Activated B cell treated with CpG ODN at 0.5 μM for 24 hours (primary cell): ENCODE data around the gene ARHGAP21. TPM values are rescaled to one million over a fixed set of nuclear protein-coding genes. Genes with fewer than 3 reads are reported as not detected.

Experiments used
- ATAC-seq: fragments of 200-7000 bp; cut with Tn5 transposase; one replicate; pipeline ENCODE4 v1.10.0; 2021; ENCODE audit warnings: low read depth, mild to moderate bottlenecking, moderate library complexity
- CTCF ChIA-PET: fragments of 350-600 bp; sonication (Branson Sonifier 250); formaldehyde crosslinking; loops from one replicate; lab custom pipeline; 2021; ENCODE audit warnings: antibody characterized with exemption; lab: Charles Lee
- POLR2A ChIA-PET: fragments of 350-600 bp; sonication (Branson Sonifier 250); formaldehyde crosslinking; loops from one replicate; lab custom pipeline; 2021; ENCODE audit warnings: antibody characterized with exemption; lab: Charles Lee
- DNase-seq: peaks from one replicate; pipeline ENCODE4 v3.0.0; 2022
- H3K27ac Mint-ChIP-seq: one replicate; pipeline ENCODE4 v1.8.0; 2020; ENCODE audit warnings: mixed read lengths
- H3K27me3 Mint-ChIP-seq: one replicate; pipeline ENCODE4 v1.8.0; 2021; ENCODE audit warnings: mixed read lengths
- H3K36me3 Mint-ChIP-seq: one replicate; pipeline ENCODE4 v1.8.0; 2021; ENCODE audit warnings: low read depth, mixed read lengths
- H3K4me1 Mint-ChIP-seq: one replicate; pipeline ENCODE4 v1.8.0; 2021; ENCODE audit warnings: mixed read lengths
- H3K4me3 Mint-ChIP-seq: one replicate; pipeline ENCODE4 v1.8.0; 2020; ENCODE audit warnings: mild to moderate bottlenecking, mixed read lengths
- H3K9me3 Mint-ChIP-seq: one replicate; pipeline ENCODE4 v1.8.0; 2020; ENCODE audit warnings: mixed read lengths
- intact Hi-C: fragments of 100-400 bp; cut with micrococcal nuclease; formaldehyde crosslinking; loops from one replicate; pipeline ENCODE4 v1.15.1; 2024
- total RNA-seq: library from RNA; stranded (reverse); gene quantifications from 2 replicates; pipeline ENCODE4 v1.2.3, GENCODE V29; 2022
- TF ChIP-seq, protein P1 (sequence below): fragments of 200-600 bp; IDR thresholded peaks from one replicate; pipeline ENCODE4 v1.8.0; 2022; ENCODE audit warnings: antibody characterized with exemption, mild to moderate bottlenecking

ARHGAP21 gene
- total RNA-seq, 1 donor from 2014 or later = 20.8 TPM

DNA sequence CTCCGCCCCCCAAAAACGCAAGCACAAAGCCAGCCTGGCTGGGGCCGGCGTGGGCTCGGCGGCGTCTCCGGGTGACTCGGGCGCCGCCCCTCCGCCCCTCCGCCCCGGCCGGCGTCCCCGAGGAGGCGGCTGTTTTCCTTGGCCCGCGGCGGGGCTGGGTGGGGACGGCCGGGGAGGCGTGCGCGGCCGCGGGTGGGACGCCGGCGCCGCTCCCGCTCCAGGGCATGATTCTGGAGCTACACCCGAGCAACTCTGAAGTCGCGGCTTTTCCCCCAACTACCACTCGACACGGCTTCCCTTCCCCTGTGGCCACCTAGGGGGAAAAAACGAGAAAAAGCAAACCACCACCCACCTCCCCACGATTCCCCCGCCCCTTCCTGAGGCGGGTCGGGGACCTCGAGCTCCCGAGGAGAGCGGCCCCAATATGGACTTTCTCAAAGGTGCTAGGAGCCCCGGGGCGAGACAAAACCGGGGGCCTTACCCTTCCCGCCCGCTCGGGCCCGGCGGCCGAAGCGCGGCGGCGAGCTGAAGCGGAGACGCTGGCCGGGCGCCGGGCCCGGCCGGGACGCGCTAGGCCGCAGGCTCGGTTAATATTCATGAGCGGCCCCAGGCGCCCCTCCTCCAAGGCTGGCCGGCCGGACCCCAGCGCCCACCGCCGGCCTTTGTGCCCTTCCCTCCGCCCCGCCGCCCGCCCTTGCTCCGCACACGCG is 856 bp downstream of the ARHGAP21 start:
- ChIA-PET CTCF (interaction anchor here (0.8 kb wide), 1 partner anchor 11 kb away, joined by 3 read pairs; no protein-coding TSS in a partner anchor), POLR2A (interaction anchor here (0.9 to 1.4 kb wide), 2 partner anchors 165 to 230 kb away, joined by 4 to 5 read pairs; partner anchors contain the start of gene PRTFDC1)

GRCh38 chr10:24722131-24722675 is 1.5 kb downstream of the ARHGAP21 start:
- POLR2A ChIA-PET = interaction anchor here (1.4 kb wide), 1 partner anchor 230 kb away, joined by 5 read pairs; the partner anchor contains the start of gene PRTFDC1

More for the DNA sequence above, 856 bp downstream of the ARHGAP21 start:
- Mint-ChIP-seq H3K4me3 (peak overlapping the region; percentile 91), H3K4me1 (peaks cover 30% of the 10 kb centered on the region), H3K27ac (peak overlapping the region; percentile 88), H3K27me3 (peaks cover 3% of the 10 kb centered on the region), H3K36me3 (peaks cover 4% of the 10 kb centered on the region), H3K9me3 (no peaks in the 10 kb centered on the region)
- peak; percentile 12 for ATAC-seq
- TF ChIP-seq, protein P1, sequence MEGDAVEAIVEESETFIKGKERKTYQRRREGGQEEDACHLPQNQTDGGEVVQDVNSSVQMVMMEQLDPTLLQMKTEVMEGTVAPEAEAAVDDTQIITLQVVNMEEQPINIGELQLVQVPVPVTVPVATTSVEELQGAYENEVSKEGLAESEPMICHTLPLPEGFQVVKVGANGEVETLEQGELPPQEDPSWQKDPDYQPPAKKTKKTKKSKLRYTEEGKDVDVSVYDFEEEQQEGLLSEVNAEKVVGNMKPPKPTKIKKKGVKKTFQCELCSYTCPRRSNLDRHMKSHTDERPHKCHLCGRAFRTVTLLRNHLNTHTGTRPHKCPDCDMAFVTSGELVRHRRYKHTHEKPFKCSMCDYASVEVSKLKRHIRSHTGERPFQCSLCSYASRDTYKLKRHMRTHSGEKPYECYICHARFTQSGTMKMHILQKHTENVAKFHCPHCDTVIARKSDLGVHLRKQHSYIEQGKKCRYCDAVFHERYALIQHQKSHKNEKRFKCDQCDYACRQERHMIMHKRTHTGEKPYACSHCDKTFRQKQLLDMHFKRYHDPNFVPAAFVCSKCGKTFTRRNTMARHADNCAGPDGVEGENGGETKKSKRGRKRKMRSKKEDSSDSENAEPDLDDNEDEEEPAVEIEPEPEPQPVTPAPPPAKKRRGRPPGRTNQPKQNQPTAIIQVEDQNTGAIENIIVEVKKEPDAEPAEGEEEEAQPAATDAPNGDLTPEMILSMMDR = no peak
- intact Hi-C loops = loop anchor here (5.0 kb wide), 1 partner anchor 1286 kb away; the partner anchor contains the start of gene OTUD1
- DNase-seq = peak; percentile 60

GRCh38 chr10:24721229-24722106 is 2.2 kb downstream of the ARHGAP21 start:
- TF ChIP-seq, protein P1 = no peak
- H3K9me3 Mint-ChIP-seq = no peaks in the 10 kb centered on the region
- peak overlapping the region; percentile 59 for H3K27ac Mint-ChIP-seq
- DNase-seq (no peak), ATAC-seq (no peak)
- peaks cover 4% of the 10 kb centered on the region for H3K36me3 Mint-ChIP-seq
- peaks cover 3% of the 10 kb centered on the region for H3K27me3 Mint-ChIP-seq
- POLR2A ChIA-PET = no interaction called here
- H3K4me3 Mint-ChIP-seq = peak overlapping the region; percentile 88
- CTCF ChIA-PET = no interaction called here
- H3K4me1 Mint-ChIP-seq = peaks cover 30% of the 10 kb centered on the region
- intact Hi-C loops = loop anchor here (5.0 kb wide), 1 partner anchor 1284 kb away; the partner anchor contains the start of gene OTUD1

More at GRCh38 chr10:24722131-24722675, 1.5 kb downstream of the ARHGAP21 start:
- Mint-ChIP-seq H3K27ac (peak overlapping the region; percentile 63), H3K27me3 (peaks cover 3% of the 10 kb centered on the region), H3K36me3 (peaks cover 4% of the 10 kb centered on the region), H3K9me3 (no peaks in the 10 kb centered on the region), H3K4me1 (peaks cover 30% of the 10 kb centered on the region), H3K4me3 (peak overlapping the region; percentile 88)
- CTCF ChIA-PET = no interaction called here
- DNase-seq (no peak), ATAC-seq (no peak)
- intact Hi-C loops = loop anchor here (5.0 kb wide), 1 partner anchor 1285 kb away; the partner anchor contains the start of gene OTUD1
- TF ChIP-seq, protein P1 = no peak

DNA sequence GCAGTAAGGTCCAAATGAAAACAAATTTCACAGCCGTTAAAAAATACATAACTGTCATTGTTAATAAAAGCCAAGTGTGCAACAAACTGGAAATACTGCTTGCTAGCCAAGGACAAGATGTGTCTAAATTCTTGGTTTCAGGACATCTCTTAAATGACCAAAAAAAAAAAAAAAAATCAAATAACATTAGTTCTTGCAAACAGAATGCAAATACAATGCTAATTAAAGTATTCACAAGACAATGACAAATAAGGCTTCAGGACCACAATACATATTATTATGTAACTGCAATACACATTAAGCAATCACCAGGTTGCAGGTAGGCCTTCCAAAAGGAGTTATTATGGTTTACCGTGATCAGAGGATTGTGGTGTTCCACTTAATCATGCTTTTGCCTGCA is 3.6 kb downstream of the ARHGAP21 start:
- H3K4me1 Mint-ChIP-seq = peaks cover 29% of the 10 kb centered on the region
- no peaks in the 10 kb centered on the region for H3K9me3 Mint-ChIP-seq
- intact Hi-C loops = loop anchor here (5.0 kb wide), 1 partner anchor 1283 kb away; the partner anchor contains the start of gene OTUD1
- H3K36me3 Mint-ChIP-seq = peaks cover 4% of the 10 kb centered on the region
- ATAC-seq (no peak), DNase-seq (no peak)
- CTCF ChIA-PET = no interaction called here
- TF ChIP-seq, protein P1 = no peak
- H3K4me3 Mint-ChIP-seq = no peak overlapping the region
- H3K27ac Mint-ChIP-seq = no peak overlapping the region
- POLR2A ChIA-PET = no interaction called here
- H3K27me3 Mint-ChIP-seq = peaks cover 3% of the 10 kb centered on the region
